ENCODE results near the gene ZNF606. TPM values are rescaled to one million over a fixed set of nuclear protein-coding genes. Genes with fewer than 3 reads are reported as not detected.

The ZNF606 gene
- total RNA-seq, 1 donor from 2014 or later = 16.1 TPM

DNA sequence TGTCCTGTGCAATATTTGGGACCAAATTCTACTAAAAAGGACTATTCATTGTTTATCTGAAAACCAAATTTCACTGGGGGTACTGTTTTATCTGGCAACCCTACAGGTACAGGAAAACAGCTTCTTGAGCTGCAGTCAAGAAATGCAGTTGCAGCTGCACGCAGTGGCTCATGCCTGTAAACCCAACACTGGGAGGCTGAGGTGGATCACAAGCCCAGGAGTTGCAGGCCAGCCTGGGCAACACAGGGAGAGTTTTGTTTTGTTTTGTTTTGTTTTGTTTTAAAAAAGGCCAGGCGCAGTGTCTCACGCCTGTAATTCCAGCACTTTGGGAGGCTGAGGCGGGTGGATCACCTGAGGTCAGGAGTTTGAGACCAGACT is 19.7 kb upstream of the ZNF606 start:
- DNase-seq (no peak), ATAC-seq (no peak)
- H3K4me3 ChIP-seq = no peak overlapping the region
- no peaks in the 10 kb centered on the region for H3K4me1 ChIP-seq
- no peak overlapping the region for H3K27ac ChIP-seq
- TF ChIP-seq, protein P1, sequence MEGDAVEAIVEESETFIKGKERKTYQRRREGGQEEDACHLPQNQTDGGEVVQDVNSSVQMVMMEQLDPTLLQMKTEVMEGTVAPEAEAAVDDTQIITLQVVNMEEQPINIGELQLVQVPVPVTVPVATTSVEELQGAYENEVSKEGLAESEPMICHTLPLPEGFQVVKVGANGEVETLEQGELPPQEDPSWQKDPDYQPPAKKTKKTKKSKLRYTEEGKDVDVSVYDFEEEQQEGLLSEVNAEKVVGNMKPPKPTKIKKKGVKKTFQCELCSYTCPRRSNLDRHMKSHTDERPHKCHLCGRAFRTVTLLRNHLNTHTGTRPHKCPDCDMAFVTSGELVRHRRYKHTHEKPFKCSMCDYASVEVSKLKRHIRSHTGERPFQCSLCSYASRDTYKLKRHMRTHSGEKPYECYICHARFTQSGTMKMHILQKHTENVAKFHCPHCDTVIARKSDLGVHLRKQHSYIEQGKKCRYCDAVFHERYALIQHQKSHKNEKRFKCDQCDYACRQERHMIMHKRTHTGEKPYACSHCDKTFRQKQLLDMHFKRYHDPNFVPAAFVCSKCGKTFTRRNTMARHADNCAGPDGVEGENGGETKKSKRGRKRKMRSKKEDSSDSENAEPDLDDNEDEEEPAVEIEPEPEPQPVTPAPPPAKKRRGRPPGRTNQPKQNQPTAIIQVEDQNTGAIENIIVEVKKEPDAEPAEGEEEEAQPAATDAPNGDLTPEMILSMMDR (IDR thresholded peaks at IDR 0.05) = no peak
- H3K36me3 ChIP-seq = no peaks in the 10 kb centered on the region
- intact Hi-C loops (cut with DNase I) = loop anchor here (5.0 kb wide), 1 partner anchor 135 kb away; no protein-coding TSS in a partner anchor
- H3K9me3 ChIP-seq = no peaks in the 10 kb centered on the region
- no peaks in the 10 kb centered on the region for H3K27me3 ChIP-seq (ENCODE audit: low read depth)

DNA sequence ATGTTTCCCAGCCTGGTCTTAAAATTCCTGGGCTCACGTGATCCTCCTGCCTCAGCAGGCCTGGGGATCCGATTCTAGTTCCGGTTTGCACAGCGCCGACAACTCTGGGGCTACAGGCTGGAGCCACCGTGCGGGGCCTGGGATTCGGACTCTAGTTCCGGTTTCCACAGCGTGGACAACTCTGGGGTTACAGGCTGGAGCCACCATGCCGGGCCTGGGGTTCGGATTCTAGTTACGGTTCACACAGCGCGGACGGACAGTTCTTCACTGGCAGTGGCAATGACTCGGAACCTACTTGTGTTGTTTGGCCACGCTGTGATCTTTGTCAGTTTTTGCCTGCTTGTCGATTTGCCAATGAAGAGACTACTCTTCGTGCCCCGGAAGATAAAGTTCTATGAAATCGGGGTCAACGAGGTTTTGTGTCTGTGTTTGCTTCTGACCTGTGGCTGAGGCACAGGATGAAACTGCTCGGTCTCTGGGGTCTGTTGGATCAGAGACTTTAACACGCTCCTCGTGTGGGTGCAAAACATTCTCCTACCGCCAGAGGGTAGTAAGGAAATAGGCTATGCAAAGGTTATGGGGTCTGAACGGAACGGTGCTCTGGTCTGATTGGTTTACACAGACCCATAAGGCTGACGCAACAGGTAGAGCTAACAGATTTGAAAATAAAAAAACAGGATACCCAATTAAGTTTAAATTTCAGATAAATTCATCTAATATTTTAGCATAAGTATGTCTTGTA is 19.1 kb upstream of the ZNF606 start:
- H3K4me3 ChIP-seq = no peak overlapping the region
- TF ChIP-seq, protein P1 (IDR thresholded peaks at IDR 0.05) = peak; percentile 66
- no peaks in the 10 kb centered on the region for H3K36me3 ChIP-seq
- intact Hi-C loops (cut with DNase I) = loop anchor here (5.0 kb wide), 1 partner anchor 136 kb away; no protein-coding TSS in a partner anchor
- no peaks in the 10 kb centered on the region for H3K27me3 ChIP-seq (ENCODE audit: low read depth)
- no peaks in the 10 kb centered on the region for H3K9me3 ChIP-seq
- no peaks in the 10 kb centered on the region for H3K4me1 ChIP-seq
- no peak overlapping the region for H3K27ac ChIP-seq
- DNase-seq (no peak), ATAC-seq (peak; percentile 66 to 82)

DNA sequence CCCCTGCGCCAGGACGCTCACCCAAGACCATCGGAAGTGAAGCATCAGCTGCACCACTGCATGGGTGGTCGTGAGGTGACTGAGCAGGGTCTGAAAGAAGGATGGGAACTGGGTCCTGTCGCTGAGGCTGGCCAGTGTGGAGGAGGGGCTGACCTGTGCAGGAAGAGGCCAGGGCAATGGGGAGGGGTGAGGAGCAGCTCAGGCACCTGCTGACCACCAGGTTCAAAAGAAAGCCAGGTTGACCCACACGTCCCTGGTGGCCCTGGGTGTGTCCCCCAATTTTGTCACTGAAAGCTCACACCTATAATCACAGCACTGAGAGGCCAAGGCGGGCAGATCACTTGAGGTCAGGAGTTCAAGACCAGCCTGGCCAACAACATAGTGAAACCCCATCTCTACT is 17.5 kb upstream of the ZNF606 start:
- Histone ChIP-seq H3K9me3 (no peaks in the 10 kb centered on the region), H3K27ac (no peak overlapping the region), H3K4me1 (no peaks in the 10 kb centered on the region), H3K4me3 (no peak overlapping the region), H3K36me3 (no peaks in the 10 kb centered on the region), H3K27me3 (ENCODE audit: low read depth) (no peaks in the 10 kb centered on the region)
- TF ChIP-seq, protein P1 (IDR thresholded peaks at IDR 0.05) = no peak
- ATAC-seq (peak in 1 of 2 donors; percentile 9), DNase-seq (no peak)
- intact Hi-C loops (cut with DNase I) = loop anchor here (5.0 kb wide), 1 partner anchor 137 kb away; no protein-coding TSS in a partner anchor

DNA sequence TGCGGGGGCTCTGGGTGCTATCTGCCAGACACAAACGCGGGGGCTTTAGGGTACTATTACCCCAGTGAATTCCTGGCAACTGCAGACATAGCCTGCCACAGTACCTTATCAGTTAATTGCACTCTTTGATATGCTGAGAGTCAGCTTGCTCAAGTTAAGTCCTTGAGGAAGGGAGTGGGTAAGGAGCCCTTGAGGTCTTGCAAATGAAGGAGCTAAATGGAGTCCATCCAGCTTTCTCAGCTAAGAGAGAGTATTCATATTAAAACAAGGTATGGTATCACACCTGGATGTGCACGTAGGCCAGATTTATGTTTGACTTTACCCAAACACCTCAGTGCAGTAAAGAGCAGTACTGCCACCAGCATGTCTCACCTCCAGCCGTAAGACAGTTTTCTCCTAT is 11.5 kb upstream of the ZNF606 start:
- no peaks in the 10 kb centered on the region for H3K36me3 ChIP-seq
- H3K27me3 ChIP-seq (ENCODE audit: low read depth) = no peaks in the 10 kb centered on the region
- no peak overlapping the region for H3K4me3 ChIP-seq
- ATAC-seq = no peak
- H3K4me1 ChIP-seq = no peaks in the 10 kb centered on the region
- H3K27ac ChIP-seq = no peak overlapping the region
- intact Hi-C loops (cut with DNase I) = no loop called here
- DNase-seq = no peak
- peaks cover 42% of the 10 kb centered on the region for H3K9me3 ChIP-seq
- TF ChIP-seq, protein P1 (IDR thresholded peaks at IDR 0.05) = no peak

DNA sequence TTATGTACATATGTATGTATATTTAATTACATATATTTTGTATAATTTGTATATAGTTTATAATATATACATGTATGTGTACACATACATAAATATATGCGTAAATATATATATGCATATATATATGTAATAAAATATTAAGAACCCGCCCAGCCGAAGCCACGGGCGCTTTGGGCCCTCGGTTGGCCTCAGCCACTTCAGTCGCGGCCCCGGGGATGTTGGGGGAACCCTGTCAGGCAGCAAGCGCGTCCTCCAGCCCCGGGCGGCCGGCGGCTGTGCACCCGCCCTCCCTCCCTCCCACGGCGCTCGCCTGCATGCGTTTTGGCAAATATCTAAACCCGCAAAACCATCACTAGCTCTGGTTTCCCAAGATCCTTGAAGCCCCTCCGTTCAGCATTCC is 7.9 kb upstream of the ZNF606 start:
- TF ChIP-seq, protein P1 (IDR thresholded peaks at IDR 0.05) = no peak
- ATAC-seq (no peak), DNase-seq (no peak)
- H3K36me3 ChIP-seq = peaks cover 10% of the 10 kb centered on the region
- H3K27me3 ChIP-seq (ENCODE audit: low read depth) = no peaks in the 10 kb centered on the region
- intact Hi-C loops (cut with DNase I) = no loop called here
- H3K27ac ChIP-seq = no peak overlapping the region
- no peak overlapping the region for H3K4me3 ChIP-seq
- no peaks in the 10 kb centered on the region for H3K4me1 ChIP-seq
- peaks cover 78% of the 10 kb centered on the region for H3K9me3 ChIP-seq

All from lower lobe of right lung (tissue), 2 donors.